OCI-LY7 (cell line): ENCODE data around the gene MAG. TPM values are rescaled to one million over a fixed set of nuclear protein-coding genes. Genes with fewer than 3 reads are reported as not detected.
A peak's percentile ranks its signal among the peaks of the same experiment; 100 is the strongest.

Experiments
- BruUV-seq: library from RNA; stranded (reverse); fragments of 400-500 nt; replicated peaks from 2 replicates; lab custom pipeline; 2021; lab: Mats Ljungman, UMichigan
- CTCF ChIA-PET: fragments of 300-600 bp; sonication (Branson Sonifier 250); formaldehyde crosslinking; loops from one replicate; lab custom pipeline; 2022; ENCODE audit warnings: antibody characterized with exemption; ENCODE audit not compliant: unreplicated experiment; lab: Charles Lee
- POLR2A ChIA-PET: fragments of 300-600 bp; sonication (Branson Sonifier 250); formaldehyde crosslinking; loops from one replicate; lab custom pipeline; 2022; ENCODE audit warnings: antibody characterized with exemption; lab: Charles Lee
- DNase-seq: peaks from one replicate; pipeline ENCODE4 v3.0.0-alpha.2; 2015; ENCODE audit warnings: low spot score
- H2AFZ ChIP-seq: fragments of 200-600 bp; sonication (generic), shearing (Covaris generic); 2 replicates; pipeline ENCODE4 v1.6.1; 2014; ENCODE audit warnings: mild to moderate bottlenecking, antibody characterized with exemption, low read length, moderate library complexity
- H3K27ac ChIP-seq: fragments of 200-600 bp; sonication (generic); 2 replicates; pipeline ENCODE4 v1.5.1; 2014; ENCODE audit warnings: mixed run types, low read depth, mild to moderate bottlenecking, moderate library complexity, low read length, inconsistent platforms; ENCODE audit not compliant: poor library complexity, severe bottlenecking
- H3K36me3 ChIP-seq: fragments of 200-600 bp; sonication (generic); 2 replicates; pipeline ENCODE4 v1.6.1; 2014; ENCODE audit warnings: mild to moderate bottlenecking, antibody characterized with exemption, low read length, moderate library complexity, mixed read lengths; ENCODE audit not compliant: insufficient read depth
- H3K4me1 ChIP-seq: fragments of 200-600 bp; sonication (generic); 2 replicates; pipeline ENCODE4 v1.5.1; 2014; ENCODE audit warnings: mild to moderate bottlenecking, low read length; ENCODE audit not compliant: insufficient read depth, poor library complexity, severe bottlenecking
- H3K4me2 ChIP-seq: fragments of 200-600 bp; sonication (generic); 2 replicates; pipeline ENCODE4 v1.6.1; 2014; ENCODE audit warnings: mild to moderate bottlenecking, low read length
- H3K4me3 ChIP-seq: fragments of 200-600 bp; sonication (generic); 2 replicates; pipeline ENCODE4 v1.5.1; 2014; ENCODE audit warnings: mild to moderate bottlenecking, low read depth, low read length; ENCODE audit not compliant: poor library complexity, severe bottlenecking
- H3K79me2 ChIP-seq: fragments of 200-600 bp; sonication (generic); 2 replicates; pipeline ENCODE4 v1.6.1; 2016; ENCODE audit warnings: low read depth, mild to moderate bottlenecking, low read length, moderate library complexity, mixed read lengths; ENCODE audit not compliant: insufficient read depth
- H3K9me2 ChIP-seq: fragments of 200-600 bp; sonication (generic); 2 replicates; pipeline ENCODE4 v1.6.1; 2016; ENCODE audit warnings: mild to moderate bottlenecking, low read length, mixed read lengths; ENCODE audit not compliant: insufficient read depth
- H3K9me3 ChIP-seq: fragments of 200-600 bp; sonication (generic); 2 replicates; pipeline ENCODE4 v1.6.1; 2014; ENCODE audit warnings: mild to moderate bottlenecking, mixed run types, low read length, mixed read lengths
- H4K20me1 ChIP-seq: fragments of 200-600 bp; sonication (generic); 2 replicates; pipeline ENCODE4 v1.6.1; 2014; ENCODE audit warnings: mild to moderate bottlenecking, antibody characterized with exemption, low read length, moderate library complexity, mixed read lengths; ENCODE audit not compliant: insufficient read depth
- EZH2phosphoT487 ChIP-seq: fragments of 200-600 bp; sonication (generic); IDR thresholded peaks from 2 replicates; pipeline ENCODE4 v1.6.1; 2018; ENCODE audit warnings: low read depth, borderline replicate concordance, mild to moderate bottlenecking, mixed run types, antibody characterized with exemption, low read length, moderate library complexity, mixed read lengths
- intact Hi-C: fragments of 100-400 bp; cut with micrococcal nuclease; formaldehyde crosslinking; loops from one replicate; pipeline ENCODE4 v1.10.0; 2022; ENCODE audit not compliant: unreplicated experiment
- total RNA-seq, 2 experiments: library from RNA; depleted of rRNA in 1 of 2; stranded (reverse); fragments of >200 nt in 1 of 2; shearing (Covaris generic) in 1 of 2; gene quantifications; 2 replicates each; pipeline ENCODE4 v1.2.3, GENCODE V29; 2014 to 2022
- TF ChIP-seq, protein P1 (sequence below): fragments of 200-600 bp; sonication (generic); conservative IDR thresholded peaks from 2 replicates; pipeline ENCODE4 v1.5.1; 2014; ENCODE audit warnings: mild to moderate bottlenecking, antibody characterized with exemption, low read length, moderate library complexity, mixed read lengths

MAG gene
- total RNA-seq, 2 experiments from 2014 or later, result 4.6 to 10.1 TPM

GRCh38 chr19:35337097-35337983 lies 45.4 kb downstream of the MAG start:
- Histone ChIP-seq H3K36me3 (peaks cover 99% of the 10 kb centered on the region), H3K9me3 (no peaks in the 10 kb centered on the region), H4K20me1 (peaks cover 29% of the 10 kb centered on the region), H3K79me2 (peaks cover 49% of the 10 kb centered on the region), H3K9me2 (no peaks in the 10 kb centered on the region), H2AFZ (no peak overlapping the region), H3K4me1 (peaks cover 36% of the 10 kb centered on the region), H3K4me3 (no peak overlapping the region), H3K27ac (no peak overlapping the region), H3K4me2 (no peak overlapping the region)
- TF ChIP-seq, protein P1, sequence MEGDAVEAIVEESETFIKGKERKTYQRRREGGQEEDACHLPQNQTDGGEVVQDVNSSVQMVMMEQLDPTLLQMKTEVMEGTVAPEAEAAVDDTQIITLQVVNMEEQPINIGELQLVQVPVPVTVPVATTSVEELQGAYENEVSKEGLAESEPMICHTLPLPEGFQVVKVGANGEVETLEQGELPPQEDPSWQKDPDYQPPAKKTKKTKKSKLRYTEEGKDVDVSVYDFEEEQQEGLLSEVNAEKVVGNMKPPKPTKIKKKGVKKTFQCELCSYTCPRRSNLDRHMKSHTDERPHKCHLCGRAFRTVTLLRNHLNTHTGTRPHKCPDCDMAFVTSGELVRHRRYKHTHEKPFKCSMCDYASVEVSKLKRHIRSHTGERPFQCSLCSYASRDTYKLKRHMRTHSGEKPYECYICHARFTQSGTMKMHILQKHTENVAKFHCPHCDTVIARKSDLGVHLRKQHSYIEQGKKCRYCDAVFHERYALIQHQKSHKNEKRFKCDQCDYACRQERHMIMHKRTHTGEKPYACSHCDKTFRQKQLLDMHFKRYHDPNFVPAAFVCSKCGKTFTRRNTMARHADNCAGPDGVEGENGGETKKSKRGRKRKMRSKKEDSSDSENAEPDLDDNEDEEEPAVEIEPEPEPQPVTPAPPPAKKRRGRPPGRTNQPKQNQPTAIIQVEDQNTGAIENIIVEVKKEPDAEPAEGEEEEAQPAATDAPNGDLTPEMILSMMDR, result no peak
- TF ChIP-seq EZH2phosphoT487, result no peak
- no TSS peak for BruUV-seq
- intact Hi-C loops, result no loop called here
- CTCF ChIA-PET, result no interaction called here
- POLR2A ChIA-PET, result no interaction called here
- no peak for DNase-seq

DNA sequence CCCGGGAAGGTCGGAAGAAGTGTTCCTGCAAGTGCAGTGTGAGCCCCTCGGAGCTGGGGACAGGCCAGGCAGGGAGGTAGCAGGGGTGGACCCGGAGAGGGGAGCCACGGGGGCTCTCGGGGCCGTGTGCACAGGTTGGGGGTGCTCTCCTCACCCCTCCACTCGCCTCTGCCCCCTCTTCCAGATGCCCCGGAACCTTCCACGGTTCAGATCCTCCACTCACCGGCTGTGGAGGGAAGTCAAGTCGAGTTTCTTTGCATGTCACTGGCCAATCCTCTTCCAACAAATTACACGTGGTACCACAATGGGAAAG lies 46.0 kb downstream of the MAG start:
- DNase-seq, result no peak
- Histone ChIP-seq H2AFZ (no peak overlapping the region), H3K36me3 (peaks cover 99% of the 10 kb centered on the region), H3K4me3 (no peak overlapping the region), H3K27ac (no peak overlapping the region), H3K4me2 (no peak overlapping the region), H3K4me1 (peaks cover 32% of the 10 kb centered on the region), H3K9me2 (no peaks in the 10 kb centered on the region), H3K9me3 (no peaks in the 10 kb centered on the region), H4K20me1 (peaks cover 24% of the 10 kb centered on the region), H3K79me2 (peaks cover 43% of the 10 kb centered on the region)
- intact Hi-C loops, result no loop called here
- CTCF ChIA-PET, result no interaction called here
- BruUV-seq, result TSS peak; percentile 0
- POLR2A ChIA-PET, result no interaction called here
- TF ChIP-seq EZH2phosphoT487, result no peak
- TF ChIP-seq, protein P1, result no peak

- POLR2A ChIA-PET, result interaction anchor here (0.6 kb wide), 1 partner anchor 74 kb away, joined by 3 read pairs; no protein-coding TSS in a partner anchor
- Histone ChIP-seq H3K36me3 (peaks cover 99% of the 10 kb centered on the region), H3K9me2 (no peaks in the 10 kb centered on the region), H3K27ac (no peak overlapping the region), H3K4me3 (no peak overlapping the region), H4K20me1 (peaks cover 8% of the 10 kb centered on the region), H3K79me2 (peaks cover 18% of the 10 kb centered on the region; the same call in 1 of the 2 replicates), H3K4me1 (peaks cover 33% of the 10 kb centered on the region), H3K4me2 (no peak overlapping the region), H2AFZ (no peak overlapping the region), H3K9me3 (no peaks in the 10 kb centered on the region)
- CTCF ChIA-PET, result no interaction called here
- TF ChIP-seq, protein P1, result no peak
- no peak for TF ChIP-seq EZH2phosphoT487
- intact Hi-C loops, result no loop called here
- no TSS peak for BruUV-seq
- no peak for DNase-seq
Observed at GRCh38 chr19:35340431-35340830, 48.5 kb downstream of the MAG start.
